Endothelial cell of hepatic sinusoid (primary cell): ENCODE measurements around the gene WDFY3.

ENCODE experiments used
- in situ Hi-C: cut with HindIII; loops from 2 replicates; pipeline ENCODE4 v1.10.0; 2017; ENCODE audit warnings: low sequenced_read_pairs

Gene WDFY3

GRCh38 chr4:84733343-84734033, 233.0 kb downstream of the WDFY3 start:
- in situ Hi-C loops, result no loop called here

GRCh38 chr4:84730375-84730774, 236.1 kb downstream of the WDFY3 start:
- in situ Hi-C loops, result no loop called here

- in situ Hi-C loops, result no loop called here
These were observed 239.0 kb downstream of the WDFY3 start for GRCh38 chr4:84727491-84727890.

- in situ Hi-C loops, result no loop called here
These were observed 240.1 kb downstream of the WDFY3 start for GRCh38 chr4:84726356-84726755.

- in situ Hi-C loops, result no loop called here
These were observed 243.8 kb downstream of the WDFY3 start for GRCh38 chr4:84722720-84723119.

- in situ Hi-C loops, result no loop called here
These were observed 247.4 kb downstream of the WDFY3 start for GRCh38 chr4:84719115-84719514.

GRCh38 chr4:84718699-84719098, 247.8 kb downstream of the WDFY3 start:
- in situ Hi-C loops, result no loop called here

- in situ Hi-C loops, result no loop called here
These were observed 255.9 kb downstream of the WDFY3 start for GRCh38 chr4:84710548-84710947.

GRCh38 chr4:84708406-84709135, 257.9 kb downstream of the WDFY3 start:
- in situ Hi-C loops, result no loop called here

- in situ Hi-C loops, result no loop called here
These were observed 260.2 kb downstream of the WDFY3 start for GRCh38 chr4:84706286-84706685.

- in situ Hi-C loops, result no loop called here
These were observed 267.4 kb downstream of the WDFY3 start for GRCh38 chr4:84699001-84699671.

- in situ Hi-C loops, result no loop called here
These were observed 268.8 kb downstream of the WDFY3 start for GRCh38 chr4:84697615-84698201.

- in situ Hi-C loops, result no loop called here
These were observed 269.3 kb downstream of the WDFY3 start for GRCh38 chr4:84697159-84697558.

GRCh38 chr4:84691800-84692199, 274.7 kb downstream of the WDFY3 start:
- in situ Hi-C loops, result no loop called here

GRCh38 chr4:84691170-84691691, 275.3 kb downstream of the WDFY3 start:
- in situ Hi-C loops, result no loop called here

GRCh38 chr4:84690481-84690880, 276.0 kb downstream of the WDFY3 start:
- in situ Hi-C loops, result no loop called here

GRCh38 chr4:84689197-84689596, 277.3 kb downstream of the WDFY3 start:
- in situ Hi-C loops, result no loop called here

- in situ Hi-C loops, result no loop called here
These were observed 277.9 kb downstream of the WDFY3 start for GRCh38 chr4:84688605-84689004.

GRCh38 chr4:84685105-84685504, 281.4 kb downstream of the WDFY3 start:
- in situ Hi-C loops, result no loop called here

GRCh38 chr4:84684361-84684760, 282.1 kb downstream of the WDFY3 start:
- in situ Hi-C loops, result no loop called here
